SK-N-SH (cell line): ENCODE measurements around the gene BRS3.

Source experiments
- CTCF ChIP-seq: fragments of 200-600 bp; sonication (generic); IDR thresholded peaks from 2 replicates; pipeline ENCODE4 v1.6.1; 2017; ENCODE audit warnings: antibody characterized with exemption, mild to moderate bottlenecking, moderate library complexity
- JUND ChIP-seq: IDR thresholded peaks from 2 replicates; pipeline ENCODE4 v1.4.0; 2012
- MXI1 ChIP-seq: IDR thresholded peaks from 2 replicates; pipeline ENCODE4 v1.6.1; 2012; ENCODE audit warnings: mild to moderate bottlenecking, low read depth, low read length, improper control_type of control experiment
- USF2 ChIP-seq: fragments of 150-350 bp; IDR thresholded peaks from 2 replicates; pipeline ENCODE4 v1.6.1; 2017; ENCODE audit warnings: antibody characterized with exemption, low read length, low read depth, borderline replicate concordance

- TF ChIP-seq JUND (no peak), USF2 (no peak), MXI1 (no peak), CTCF (no peak)
Measured at GRCh38 chrX:136464589-136464988, 23.2 kb upstream of the BRS3 start.
